AG08396 (cell line): Measurements from ENCODE around the gene IFIT2.
"Not testable (repeated sequence)": the region's sequence is repeated elsewhere in the genome, so short reads cannot be mapped to it uniquely, and the experiment has no call there.

ENCODE experiments used
- DNase-seq: peaks from one replicate; pipeline ENCODE4 v3.0.0; 2012; ENCODE audit warnings: low spot score, mixed read lengths

The IFIT2 gene

GRCh38 chr10:89342206-89342958 lies 40.5 kb downstream of the IFIT2 start:
- peak; percentile 28 for DNase-seq

GRCh38 chr10:89343089-89343767 lies 41.4 kb downstream of the IFIT2 start:
- DNase-seq, result no peak

DNA sequence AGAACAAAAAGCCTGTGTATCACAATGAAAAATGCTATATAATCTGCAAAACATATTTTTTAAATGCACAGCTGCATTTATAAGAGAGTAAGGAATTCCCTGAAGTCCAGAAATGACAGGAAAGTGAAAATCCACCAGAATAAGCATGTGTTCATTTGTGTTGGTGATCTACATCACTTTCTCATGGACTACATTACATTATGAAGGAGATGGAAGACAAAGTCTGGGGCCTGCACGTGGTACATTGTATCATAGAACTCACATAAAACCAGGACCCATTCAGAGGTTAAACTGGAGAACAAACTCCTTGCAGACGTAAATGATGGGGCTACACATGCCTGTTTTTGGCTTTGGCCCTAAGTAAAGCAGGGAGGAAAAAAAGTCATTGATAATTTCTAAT lies 42.3 kb downstream of the IFIT2 start:
- DNase-seq, result no peak

DNA sequence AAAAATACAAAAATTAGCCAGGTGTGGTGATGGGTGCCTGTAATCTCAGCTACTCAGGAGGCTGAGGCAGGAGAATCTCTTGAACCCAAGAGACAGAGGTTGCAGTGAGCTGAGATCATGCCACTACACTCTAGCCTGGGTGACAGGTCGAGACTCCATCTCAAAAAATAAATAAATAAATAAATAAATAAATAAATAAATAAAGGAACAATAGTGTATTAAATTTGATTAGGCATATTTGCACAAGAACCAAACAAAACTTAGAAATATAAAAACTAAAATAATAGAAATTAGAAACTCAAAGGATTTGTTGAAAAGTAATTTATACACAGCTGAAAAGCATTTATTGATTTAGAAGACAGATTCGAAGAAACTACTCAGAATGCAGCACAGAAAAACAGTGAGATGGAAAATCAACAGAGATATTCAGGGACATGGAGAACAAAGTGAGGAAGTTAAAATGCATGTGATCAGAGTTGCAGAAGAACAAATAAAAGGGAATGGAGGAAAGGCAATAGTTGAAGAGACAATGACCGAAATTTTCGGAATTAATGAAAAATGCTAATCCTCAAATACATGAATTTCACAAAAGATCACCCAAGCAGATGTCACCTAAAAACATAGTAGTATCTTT lies 43.6 kb downstream of the IFIT2 start:
- DNase-seq, result no peak

- no peak for DNase-seq
Measured at GRCh38 chr10:89346405-89347254, 44.8 kb downstream of the IFIT2 start.

- DNase-seq, result no peak
Measured at GRCh38 chr10:89347701-89348457, 46.0 kb downstream of the IFIT2 start.

DNA sequence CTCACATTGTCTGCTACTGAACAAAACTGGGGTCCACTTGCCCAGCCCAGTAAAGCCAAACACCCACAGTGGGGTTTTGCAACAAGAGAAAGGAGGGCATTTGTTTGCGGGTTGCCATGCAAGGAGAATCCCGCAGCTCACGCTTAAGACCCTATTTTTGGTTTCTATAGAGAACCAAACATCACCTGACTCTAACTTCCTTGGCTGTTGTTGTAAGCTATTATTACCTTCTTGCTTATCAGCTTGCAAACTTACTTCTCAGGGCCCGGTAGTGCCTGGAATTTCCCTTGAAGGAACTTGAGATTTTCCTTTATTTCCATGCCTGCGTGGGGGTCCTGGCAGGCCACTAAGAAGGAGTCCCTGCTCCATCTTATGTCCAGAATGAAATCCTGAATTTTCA lies 46.6 kb downstream of the IFIT2 start:
- no peak for DNase-seq

- DNase-seq, result no peak
Measured at GRCh38 chr10:89348975-89349374, 47.1 kb downstream of the IFIT2 start.

DNA sequence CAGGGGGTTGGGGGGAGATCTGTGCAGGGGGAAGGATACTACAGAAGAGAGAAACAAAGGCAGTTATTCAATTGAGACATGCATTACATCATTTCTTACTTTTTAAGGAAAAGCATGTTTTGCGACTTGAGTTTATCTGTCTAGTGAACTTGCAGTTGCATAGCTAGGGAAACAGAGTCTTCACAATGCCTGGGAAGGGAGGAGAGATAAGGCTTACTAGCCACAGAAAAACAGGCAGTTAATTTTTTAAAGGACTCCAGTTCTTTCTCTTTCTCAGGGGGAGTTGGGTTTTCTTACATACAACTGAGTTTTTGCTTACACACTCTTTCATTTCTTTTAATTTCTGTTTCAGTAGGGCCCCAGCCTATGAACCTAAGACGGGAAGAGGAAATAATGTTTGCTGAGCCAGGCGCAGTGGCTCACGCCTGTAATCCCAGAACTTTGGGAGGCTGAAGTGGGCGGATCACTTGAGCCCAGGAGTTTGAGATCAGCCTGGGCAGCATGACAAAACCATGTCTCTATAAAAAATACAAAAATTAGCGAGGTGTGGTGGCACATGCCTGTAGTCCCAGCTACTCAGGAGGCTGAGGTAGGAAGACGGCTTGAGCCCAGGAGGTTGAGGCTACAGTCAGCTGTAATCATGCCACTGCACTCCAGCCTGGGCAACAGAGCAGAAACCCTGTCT lies 48.9 kb downstream of the IFIT2 start:
- DNase-seq, result not testable (repeated sequence)

- no peak for DNase-seq
Measured at GRCh38 chr10:89351412-89351779, 49.5 kb downstream of the IFIT2 start.

GRCh38 chr10:89351780-89352597 lies 50.1 kb downstream of the IFIT2 start:
- peak; percentile 72 for DNase-seq

DNA sequence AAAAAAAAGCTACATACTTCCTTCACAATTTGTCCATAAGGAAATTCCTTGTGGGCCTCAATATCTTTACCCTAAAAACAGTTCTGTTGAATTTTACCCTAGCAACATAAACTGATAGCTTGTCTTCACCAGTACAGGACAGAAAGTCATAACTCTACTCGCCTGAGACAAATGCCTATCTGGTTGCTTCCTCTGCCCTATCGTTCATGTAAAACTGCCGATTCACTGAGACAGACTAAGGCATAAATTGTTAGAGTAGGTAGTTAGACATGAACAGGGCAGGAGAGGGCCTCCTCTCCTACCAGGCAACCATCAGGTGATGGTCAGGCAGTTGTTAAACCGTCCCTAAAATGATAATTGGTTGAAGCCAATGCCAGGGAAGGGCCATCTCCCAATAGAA lies 51.0 kb downstream of the IFIT2 start:
- no peak for DNase-seq

DNA sequence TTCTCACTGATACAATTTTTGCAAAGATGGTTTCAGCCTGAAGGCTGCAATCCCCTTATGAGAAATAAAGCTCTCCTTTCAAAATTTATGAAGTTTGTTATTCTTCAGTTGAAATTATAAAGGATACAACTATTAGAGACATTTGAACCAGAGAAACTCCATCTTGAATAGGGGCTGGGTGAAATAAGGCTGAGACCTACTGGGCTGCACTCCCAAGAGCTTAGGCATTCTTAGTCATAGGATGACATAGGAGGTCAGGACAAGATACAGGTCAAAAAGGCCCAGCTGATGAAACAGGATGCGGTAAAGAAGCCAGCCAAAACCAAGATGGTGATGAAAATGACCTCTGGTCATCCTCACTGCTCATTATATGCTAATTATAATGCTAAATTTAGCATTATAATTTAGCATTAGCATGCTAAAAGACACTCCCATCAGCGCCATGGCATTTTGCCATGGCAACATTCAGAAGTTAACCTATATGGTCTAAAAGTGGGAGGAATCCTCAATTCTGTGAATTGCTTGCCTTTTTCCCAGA lies 53.6 kb downstream of the IFIT2 start:
- no peak for DNase-seq

DNA sequence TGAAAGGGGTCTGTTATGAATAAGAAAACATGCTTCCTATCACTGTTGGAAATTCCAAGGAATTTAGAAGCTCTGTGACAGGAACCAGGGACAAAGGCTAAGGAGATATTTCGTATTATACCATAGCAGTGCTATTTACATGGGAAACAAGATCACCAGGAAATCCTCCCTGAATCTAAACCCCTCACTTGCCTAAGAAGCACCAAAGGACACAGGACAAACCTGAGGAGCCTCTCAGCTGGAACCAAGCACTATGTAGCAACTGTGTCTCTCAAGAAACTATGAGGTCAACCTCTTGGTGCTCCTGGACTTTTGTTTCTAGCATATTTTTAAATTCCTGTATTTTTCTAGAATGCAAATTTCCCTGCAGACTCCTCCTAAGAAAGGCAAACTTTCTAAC lies 55.2 kb downstream of the IFIT2 start:
- DNase-seq, result no peak

DNA sequence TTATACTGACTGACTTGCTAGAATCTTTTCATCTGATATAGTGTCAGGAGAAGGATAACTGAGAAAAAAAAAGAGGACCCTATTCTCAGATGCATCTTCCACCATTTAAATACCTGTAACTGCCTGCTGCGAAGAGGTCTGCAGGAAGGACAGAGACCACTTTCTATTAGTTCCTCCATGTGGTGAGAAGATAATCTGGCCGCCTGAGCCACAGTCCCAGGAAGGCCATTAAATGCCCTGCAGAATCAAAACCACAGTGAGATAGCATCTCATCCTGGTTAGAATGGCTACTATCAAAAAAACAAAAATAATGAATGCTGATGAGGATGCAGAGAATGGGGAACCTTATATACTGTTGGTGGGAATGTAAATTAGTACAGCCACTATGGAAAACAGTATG lies 56.1 kb downstream of the IFIT2 start:
- DNase-seq, result no peak
